ENCODE measurements around the gene CLIC6. TPM values are rescaled to one million over a fixed set of nuclear protein-coding genes. Genes with fewer than 3 reads are reported as not detected.

CLIC6 gene
- total and polyA plus RNA-seq, 3 donors from 2014 or later, result 0.16 to 2.0 (median 0.37) TPM

DNA sequence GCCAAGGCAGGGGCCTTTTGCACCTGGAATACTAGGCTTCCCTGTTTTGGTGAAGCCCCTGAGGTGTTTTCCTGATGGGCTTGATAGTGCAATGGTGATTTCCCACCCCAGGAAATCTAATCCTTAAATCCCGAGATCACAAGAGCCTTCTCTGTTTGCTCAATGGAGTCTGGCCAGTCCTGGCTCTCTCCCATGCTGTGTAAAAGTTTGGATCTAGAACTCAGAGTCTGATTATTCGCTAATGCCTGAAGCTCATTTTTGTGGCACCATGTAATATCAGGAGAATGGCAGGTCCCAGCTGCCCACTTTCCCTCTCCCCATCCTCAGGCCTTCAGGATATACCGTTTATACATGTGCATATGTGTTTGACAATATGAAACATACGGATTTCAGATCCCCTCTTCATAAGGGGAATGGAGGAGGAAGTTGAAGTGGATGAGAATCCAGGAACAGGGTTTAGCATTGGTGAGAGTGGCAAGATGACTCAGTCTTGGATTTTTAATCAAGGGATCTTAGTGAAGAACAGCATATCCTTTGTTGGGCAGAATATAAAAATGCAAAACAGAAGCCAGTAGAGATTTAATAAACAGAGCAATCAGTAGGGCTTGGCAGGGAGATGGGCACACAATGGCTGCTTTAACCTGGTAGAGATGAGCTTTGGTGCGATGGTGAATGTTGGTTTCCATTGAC is 62.1 kb downstream of the CLIC6 start:
- Histone ChIP-seq H3K27me3 (no peaks in the 10 kb centered on the region), H3K4me3 (no peak overlapping the region), H3K27ac (no peak overlapping the region), H3K4me1 (no peaks in the 10 kb centered on the region), H3K36me3 (ENCODE audit: low read depth, missing control alignments) (no peaks in the 10 kb centered on the region), H3K9me3 (no peaks in the 10 kb centered on the region)
- intact Hi-C loops (cut with DNase I; ENCODE audit: low total_unique reads), result no loop called here
- 80 to 92% methylated on average over 5 of the region's 5 CpGs for WGBS, 2 donors
- DNase-seq, result no peak
- no peak for TF ChIP-seq POLR2A (IDR thresholded peaks at IDR 0.05)
- TF ChIP-seq, protein P1, sequence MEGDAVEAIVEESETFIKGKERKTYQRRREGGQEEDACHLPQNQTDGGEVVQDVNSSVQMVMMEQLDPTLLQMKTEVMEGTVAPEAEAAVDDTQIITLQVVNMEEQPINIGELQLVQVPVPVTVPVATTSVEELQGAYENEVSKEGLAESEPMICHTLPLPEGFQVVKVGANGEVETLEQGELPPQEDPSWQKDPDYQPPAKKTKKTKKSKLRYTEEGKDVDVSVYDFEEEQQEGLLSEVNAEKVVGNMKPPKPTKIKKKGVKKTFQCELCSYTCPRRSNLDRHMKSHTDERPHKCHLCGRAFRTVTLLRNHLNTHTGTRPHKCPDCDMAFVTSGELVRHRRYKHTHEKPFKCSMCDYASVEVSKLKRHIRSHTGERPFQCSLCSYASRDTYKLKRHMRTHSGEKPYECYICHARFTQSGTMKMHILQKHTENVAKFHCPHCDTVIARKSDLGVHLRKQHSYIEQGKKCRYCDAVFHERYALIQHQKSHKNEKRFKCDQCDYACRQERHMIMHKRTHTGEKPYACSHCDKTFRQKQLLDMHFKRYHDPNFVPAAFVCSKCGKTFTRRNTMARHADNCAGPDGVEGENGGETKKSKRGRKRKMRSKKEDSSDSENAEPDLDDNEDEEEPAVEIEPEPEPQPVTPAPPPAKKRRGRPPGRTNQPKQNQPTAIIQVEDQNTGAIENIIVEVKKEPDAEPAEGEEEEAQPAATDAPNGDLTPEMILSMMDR (IDR thresholded peaks at IDR 0.05), result no peak

DNA sequence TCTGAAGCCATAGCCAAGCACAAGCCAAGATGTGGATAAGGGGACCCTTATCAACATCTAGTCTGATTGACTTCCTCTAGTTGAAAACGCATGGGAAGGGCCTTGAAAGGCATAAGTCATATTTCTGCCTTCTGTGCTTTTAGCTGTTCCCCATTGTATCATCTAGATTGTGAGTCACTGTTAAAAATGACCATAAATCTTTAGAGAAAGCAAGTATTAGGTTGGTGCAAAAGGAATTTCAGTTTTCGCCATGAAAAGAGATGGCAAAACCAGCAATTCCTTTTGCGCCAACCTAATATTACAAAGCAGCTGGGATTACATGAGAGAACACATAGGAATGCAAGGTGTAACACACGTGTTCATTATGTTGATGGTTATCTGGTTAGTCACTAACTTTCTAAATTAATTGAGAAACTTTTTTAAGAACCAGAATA is 63.6 kb downstream of the CLIC6 start:
- no peak overlapping the region for H3K4me3 ChIP-seq
- H3K27ac ChIP-seq, result no peak overlapping the region
- no peaks in the 10 kb centered on the region for H3K4me1 ChIP-seq
- H3K9me3 ChIP-seq, result no peaks in the 10 kb centered on the region
- no peak for DNase-seq
- no peaks in the 10 kb centered on the region for H3K27me3 ChIP-seq
- H3K36me3 ChIP-seq (ENCODE audit: low read depth, missing control alignments), result no peaks in the 10 kb centered on the region
- TF ChIP-seq, protein P1 (IDR thresholded peaks at IDR 0.05), result no peak
- TF ChIP-seq POLR2A (IDR thresholded peaks at IDR 0.05), result no peak
- intact Hi-C loops (cut with DNase I; ENCODE audit: low total_unique reads), result no loop called here
- 88 to 90% methylated on average over 4 of the region's 4 CpGs for WGBS, 2 donors

DNA sequence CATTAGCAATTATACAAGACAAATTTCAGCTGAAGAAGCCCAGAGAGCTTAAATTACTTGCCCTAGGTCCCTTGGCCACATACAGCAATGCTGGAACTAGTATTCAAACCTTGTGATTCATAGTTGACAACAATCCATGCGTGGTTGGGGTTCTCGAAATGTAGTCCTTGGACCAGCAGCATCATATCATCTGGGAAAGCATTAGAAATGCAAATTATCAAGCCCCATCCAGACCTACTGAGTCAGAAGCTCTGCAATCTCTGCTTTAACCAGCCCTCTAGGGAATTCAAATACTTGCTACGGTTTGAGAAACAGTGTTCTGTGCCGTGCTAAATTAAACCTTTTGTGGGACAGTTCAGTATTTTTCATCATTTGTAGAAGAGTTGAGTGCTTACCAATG is 65.1 kb downstream of the CLIC6 start:
- Histone ChIP-seq H3K27me3 (no peaks in the 10 kb centered on the region), H3K4me3 (no peak overlapping the region), H3K9me3 (no peaks in the 10 kb centered on the region), H3K27ac (no peak overlapping the region), H3K4me1 (no peaks in the 10 kb centered on the region), H3K36me3 (ENCODE audit: low read depth, missing control alignments) (no peaks in the 10 kb centered on the region)
- intact Hi-C loops (cut with DNase I; ENCODE audit: low total_unique reads), result no loop called here
- WGBS, 2 donors, result 87 to 95% methylated on average over 4 of the region's 4 CpGs
- TF ChIP-seq POLR2A (IDR thresholded peaks at IDR 0.05), result no peak
- TF ChIP-seq, protein P1 (IDR thresholded peaks at IDR 0.05), result no peak
- no peak for DNase-seq

DNA sequence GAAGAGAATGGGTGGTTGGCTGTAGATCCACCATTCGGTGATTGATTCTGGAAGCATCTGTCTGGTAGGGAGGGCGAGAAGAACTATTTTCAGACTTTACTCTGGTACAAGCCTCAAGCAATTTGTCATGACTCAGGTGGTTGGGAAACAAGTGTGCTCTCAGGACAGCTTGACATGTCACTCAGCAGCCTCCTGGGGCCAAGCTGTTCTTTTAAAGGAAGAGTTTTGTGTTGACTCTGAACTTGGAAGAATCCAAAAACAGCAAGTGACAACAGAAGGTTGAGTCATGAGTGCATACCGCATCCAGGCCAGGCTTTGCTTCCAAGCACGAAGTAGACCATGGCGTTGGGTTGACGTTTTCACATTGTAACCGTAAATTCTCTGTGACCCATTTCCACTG is 65.9 kb downstream of the CLIC6 start:
- no peaks in the 10 kb centered on the region for H3K9me3 ChIP-seq
- H3K4me1 ChIP-seq, result no peaks in the 10 kb centered on the region
- TF ChIP-seq, protein P1 (IDR thresholded peaks at IDR 0.05), result no peak
- TF ChIP-seq POLR2A (IDR thresholded peaks at IDR 0.05), result no peak
- intact Hi-C loops (cut with DNase I; ENCODE audit: low total_unique reads), result no loop called here
- H3K4me3 ChIP-seq, result no peak overlapping the region
- no peak overlapping the region for H3K27ac ChIP-seq
- no peak for DNase-seq
- 88 to 95% methylated on average over 7 of the region's 7 CpGs for WGBS, 2 donors
- no peaks in the 10 kb centered on the region for H3K27me3 ChIP-seq
- no peaks in the 10 kb centered on the region for H3K36me3 ChIP-seq (ENCODE audit: low read depth, missing control alignments)

All from testis (tissue), 3 donors.